Urinary bladder (tissue), 4 donors: ENCODE results near the gene AJM1. TPM values are rescaled to one million over a fixed set of nuclear protein-coding genes. Genes with fewer than 3 reads are reported as not detected.

Experiments
- DNase-seq: peaks from one replicate; pipeline ENCODE4 v3.0.0-alpha.2; 2015; ENCODE audit errors: extremely low spot score
- H3K27ac ChIP-seq: one replicate; pipeline ENCODE4 v1.5.1; 2013; ENCODE audit warnings: low read depth, mild to moderate bottlenecking, moderate library complexity
- H3K36me3 ChIP-seq: one replicate; pipeline ENCODE4 v1.6.1; 2013; ENCODE audit warnings: mild to moderate bottlenecking, moderate library complexity; ENCODE audit not compliant: insufficient read depth
- H3K4me1 ChIP-seq: one replicate; pipeline ENCODE4 v1.6.1; 2013; ENCODE audit warnings: mild to moderate bottlenecking, moderate library complexity; ENCODE audit not compliant: insufficient read depth
- H3K4me3 ChIP-seq: one replicate; pipeline ENCODE4 v1.5.1; 2013; ENCODE audit warnings: low read depth, low read length
- WGBS: extraction: QIAGEN DNeasy Blood & Tissue Kit; methylation state at CpG from one replicate; pipeline ENCODE4 v1.1.7; 2013; 5-methylcytosine and 5-hydroxymethylcytosine counted together
- polyA plus RNA-seq: library from polyadenylated mRNA; stranded (reverse); fragments of 200-250 nt; gene quantifications from one replicate; pipeline ENCODE4 v1.2.3, GENCODE V29; 2013
- total RNA-seq: library from RNA; depleted of rRNA; stranded (reverse); fragments of >200 nt; gene quantifications from one replicate; pipeline ENCODE4 v1.2.3, GENCODE V29; 2014
- donor health status: healthy with polysubstance abuse.
- donor health status: healthy.

AJM1 gene
- total and polyA plus RNA-seq, 2 donors, result 0.69 to 6.9 TPM

DNA sequence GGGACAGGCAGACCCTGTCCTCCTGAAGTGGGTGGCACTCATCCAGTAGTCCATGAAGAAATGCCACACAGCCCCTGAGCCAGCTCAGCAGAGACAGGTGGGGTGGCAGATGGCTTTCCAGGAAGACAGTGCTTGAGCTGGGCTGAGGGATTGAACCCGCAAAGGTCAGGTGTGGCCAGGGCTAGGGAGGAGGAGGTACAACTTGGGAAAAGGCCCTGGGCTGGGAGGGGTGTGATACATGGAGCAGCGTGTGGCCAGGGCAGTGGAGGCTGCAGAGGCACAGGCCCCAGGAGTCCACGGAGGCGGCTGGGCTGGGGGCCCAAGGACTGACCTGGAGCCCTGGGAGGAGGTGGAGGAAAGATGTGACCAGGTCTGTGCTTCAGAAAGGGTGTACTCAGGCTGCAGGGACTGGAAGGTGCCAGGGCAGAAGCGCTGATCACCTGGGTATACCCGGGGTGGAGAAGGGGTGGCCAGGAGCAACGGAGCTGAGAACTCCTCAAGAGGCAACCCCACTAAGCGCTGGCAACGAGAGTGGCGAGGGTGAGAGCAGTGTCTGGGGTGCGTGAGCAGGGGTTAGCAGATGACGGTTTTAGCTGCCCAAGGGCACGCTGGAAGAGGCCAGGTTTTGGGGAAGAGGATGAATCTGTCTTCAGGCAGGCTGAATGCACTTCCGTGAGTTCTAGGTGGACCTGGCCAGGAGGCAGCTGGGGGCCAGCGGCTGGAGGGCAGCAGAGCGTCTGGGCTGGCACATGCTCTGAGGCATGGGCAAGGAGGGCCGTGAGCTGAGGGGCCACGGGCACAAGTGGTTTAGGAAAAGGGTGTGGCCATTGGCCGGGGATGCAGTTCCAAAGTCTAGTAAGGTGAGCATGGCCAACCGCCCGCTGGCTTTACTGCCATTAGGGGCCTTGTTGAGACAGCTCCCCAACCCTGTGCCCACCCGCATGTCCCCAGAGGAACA is 38.4 kb upstream of the AJM1 start:
- no peak overlapping the region for H3K27ac ChIP-seq
- 93% methylated on average over 22 of the region's 22 CpGs for WGBS
- no peak for DNase-seq
- no peaks in the 10 kb centered on the region for H3K36me3 ChIP-seq
- peaks cover 1% of the 10 kb centered on the region for H3K4me1 ChIP-seq
- no peak overlapping the region for H3K4me3 ChIP-seq

DNA sequence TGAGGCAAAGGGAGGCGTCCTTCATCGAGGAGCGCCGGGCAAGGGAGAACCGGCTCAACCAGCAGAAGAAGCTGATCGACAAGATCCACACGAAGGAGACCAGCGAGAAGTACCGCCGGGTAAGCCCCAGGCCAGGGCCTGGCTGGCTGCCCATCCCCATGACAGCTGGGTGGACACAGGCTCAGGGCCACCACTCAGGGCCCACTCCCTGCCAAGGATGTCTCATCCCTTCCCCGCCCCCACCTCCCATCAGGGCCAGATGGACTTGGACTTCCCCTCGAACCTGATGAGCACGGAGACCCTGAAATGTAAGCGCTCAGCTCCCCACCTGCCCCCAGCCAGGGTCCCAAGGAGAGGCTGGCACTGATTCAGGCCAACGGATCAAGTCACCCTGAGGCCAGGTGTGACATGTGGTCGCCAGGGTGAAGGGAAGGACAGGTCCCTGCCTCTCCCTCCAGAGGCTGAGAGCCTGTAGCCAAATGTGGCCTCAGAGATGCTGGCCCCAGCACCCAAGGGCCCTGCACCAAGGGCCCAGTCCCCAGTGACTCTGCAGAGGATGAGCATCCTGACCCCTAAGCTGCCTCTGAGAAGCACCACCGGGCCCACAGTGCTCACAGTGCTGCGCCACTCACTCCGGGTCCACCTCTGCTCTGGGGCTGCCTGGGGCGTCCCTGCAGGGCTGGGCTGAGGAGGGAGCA is 37.6 kb upstream of the AJM1 start:
- H3K4me1 ChIP-seq, result peaks cover 1% of the 10 kb centered on the region
- no peak for DNase-seq
- no peak overlapping the region for H3K27ac ChIP-seq
- no peaks in the 10 kb centered on the region for H3K36me3 ChIP-seq
- no peak overlapping the region for H3K4me3 ChIP-seq
- WGBS, result 93% methylated on average over 20 of the region's 20 CpGs

DNA sequence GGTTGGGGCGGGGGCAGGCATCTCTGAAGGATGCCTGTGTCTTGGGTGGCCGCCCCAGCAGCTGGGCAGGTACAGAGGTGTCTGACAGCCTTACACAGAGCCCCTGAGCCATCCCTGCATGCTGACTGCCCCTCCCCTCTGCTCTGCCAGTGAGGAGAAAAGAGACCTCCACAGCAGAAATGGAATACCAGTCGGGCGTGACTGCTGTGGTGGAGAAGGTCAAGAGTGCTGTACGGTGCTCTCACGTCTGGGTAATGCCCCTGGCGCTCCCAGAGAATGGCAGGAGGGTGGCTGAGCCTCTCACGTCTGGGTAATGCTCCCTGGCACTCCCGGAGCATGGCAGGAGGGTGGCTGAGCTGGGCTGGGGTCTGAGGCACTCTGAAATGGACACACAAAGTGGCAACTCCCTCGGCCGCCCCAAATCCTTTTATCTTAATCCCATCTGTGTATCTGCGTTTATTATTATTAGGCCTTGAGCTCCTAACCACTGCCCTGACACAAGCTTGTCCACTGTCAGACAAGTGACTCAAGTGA is 37.0 kb upstream of the AJM1 start:
- Histone ChIP-seq H3K4me1 (peaks cover 1% of the 10 kb centered on the region), H3K4me3 (no peak overlapping the region), H3K27ac (no peak overlapping the region), H3K36me3 (no peaks in the 10 kb centered on the region)
- WGBS, result 88% methylated on average over 12 of the region's 12 CpGs
- DNase-seq, result no peak

DNA sequence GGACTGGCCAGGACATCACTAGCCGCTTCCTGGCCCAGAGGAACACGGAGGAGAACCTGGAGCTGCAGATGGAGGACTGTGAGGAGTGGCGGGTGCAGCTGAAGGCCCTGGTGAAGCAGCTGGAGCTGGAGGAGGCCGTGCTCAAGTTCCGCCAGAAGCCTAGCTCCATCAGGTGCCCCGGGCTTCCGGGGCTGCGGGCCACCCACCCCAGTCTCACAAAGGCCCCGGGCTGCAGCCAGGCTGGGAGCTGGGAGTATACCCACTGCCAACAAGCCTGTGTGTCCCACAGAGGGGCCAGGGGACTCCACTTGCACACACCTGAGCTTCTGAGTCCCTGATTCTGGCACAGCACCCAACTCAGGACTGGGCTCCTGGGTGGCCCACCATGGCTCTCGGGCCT is 36.2 kb upstream of the AJM1 start:
- no peak overlapping the region for H3K27ac ChIP-seq
- no peak for DNase-seq
- H3K4me1 ChIP-seq, result peaks cover 1% of the 10 kb centered on the region
- 97% methylated on average over 10 of the region's 10 CpGs for WGBS
- no peaks in the 10 kb centered on the region for H3K36me3 ChIP-seq
- no peak overlapping the region for H3K4me3 ChIP-seq

DNA sequence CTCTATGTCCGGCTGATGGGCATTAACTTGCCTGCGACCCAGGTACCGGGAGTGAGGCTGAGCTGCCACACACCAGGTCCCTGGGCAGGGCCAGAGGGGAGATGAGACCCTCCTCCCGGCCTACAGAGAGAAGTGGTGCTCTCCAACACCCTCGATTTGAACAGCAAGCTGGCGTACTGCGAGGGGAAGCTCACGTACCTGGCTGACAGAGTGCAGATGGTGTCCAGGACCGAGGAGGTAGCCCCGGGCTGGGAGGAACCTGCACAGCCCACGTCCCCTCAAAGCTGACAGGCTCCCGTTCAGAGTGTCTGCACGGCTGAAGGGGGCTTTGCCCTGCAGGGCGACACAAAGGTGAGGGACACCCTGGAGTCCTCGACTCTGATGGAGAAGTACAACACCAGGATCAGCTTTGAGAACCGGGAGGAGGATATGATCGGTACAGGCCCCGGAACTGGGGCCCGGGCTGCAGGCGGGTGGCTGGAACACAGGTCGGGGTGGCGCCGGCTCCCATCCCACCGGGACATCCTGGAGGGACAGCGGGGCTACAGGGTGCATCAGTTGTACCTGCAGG is 35.6 kb upstream of the AJM1 start:
- H3K4me3 ChIP-seq, result peak overlapping the region; percentile 98
- WGBS, result 69% methylated on average over 25 of the region's 25 CpGs
- no peak for DNase-seq
- H3K27ac ChIP-seq, result no peak overlapping the region
- no peaks in the 10 kb centered on the region for H3K36me3 ChIP-seq
- peaks cover 1% of the 10 kb centered on the region for H3K4me1 ChIP-seq

DNA sequence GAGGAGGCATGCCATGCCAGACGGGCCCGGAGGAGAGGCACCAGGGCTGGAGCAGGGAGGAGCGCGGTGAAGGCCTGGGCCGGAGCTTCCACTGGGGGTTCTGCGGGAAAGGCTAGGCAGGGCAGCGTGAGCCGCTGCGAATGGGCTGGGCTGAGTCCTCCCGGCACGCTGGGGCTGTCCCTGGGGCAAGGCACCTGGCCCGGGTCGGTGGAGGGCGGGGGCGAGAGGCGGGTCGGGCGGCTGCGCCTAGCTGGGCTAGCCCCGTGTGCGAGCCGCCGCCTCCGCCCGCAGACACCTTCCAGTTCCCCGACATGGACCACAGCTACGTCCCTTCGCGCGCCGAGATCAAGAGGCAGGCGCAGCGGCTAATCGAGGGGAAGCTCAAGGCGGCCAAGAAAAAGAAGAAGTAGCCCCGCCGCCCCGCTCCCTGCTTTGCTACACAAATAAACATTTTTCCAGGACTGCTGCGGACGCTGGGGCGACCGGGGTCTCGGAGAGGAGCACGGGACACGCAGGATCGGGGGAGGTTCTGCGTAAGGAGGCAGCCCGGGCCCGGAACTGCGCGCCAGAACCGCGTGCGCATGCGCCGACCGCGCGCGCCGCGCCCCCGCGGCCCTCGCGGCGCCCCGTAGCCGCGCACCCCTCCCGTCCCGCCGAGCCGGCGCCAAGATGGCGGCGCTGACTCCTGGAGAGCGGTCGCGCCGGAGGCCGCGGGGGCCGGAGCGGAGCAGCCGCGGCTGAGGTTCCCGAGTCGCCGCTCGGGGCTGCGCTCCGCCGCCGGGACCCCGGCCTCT is 34.8 kb upstream of the AJM1 start, which contains the start of gene RABL6:
RABL6 (plus strand) TSS at position 668 of the 794 bp plus-strand sequence. CDS start 249 bp downstream, outside the sequence.
- DNase-seq, result no peak
- Histone ChIP-seq H3K4me3 (peak within 1 kb of the TSS; percentile 98), H3K27ac (peak within 1 kb of the TSS; percentile 70), H3K4me1 (peaks cover 1% of the 10 kb centered on the region), H3K36me3 (no peaks in the 10 kb centered on the region)
- under 1% methylated on average over 96 of the region's 96 CpGs for WGBS

DNA sequence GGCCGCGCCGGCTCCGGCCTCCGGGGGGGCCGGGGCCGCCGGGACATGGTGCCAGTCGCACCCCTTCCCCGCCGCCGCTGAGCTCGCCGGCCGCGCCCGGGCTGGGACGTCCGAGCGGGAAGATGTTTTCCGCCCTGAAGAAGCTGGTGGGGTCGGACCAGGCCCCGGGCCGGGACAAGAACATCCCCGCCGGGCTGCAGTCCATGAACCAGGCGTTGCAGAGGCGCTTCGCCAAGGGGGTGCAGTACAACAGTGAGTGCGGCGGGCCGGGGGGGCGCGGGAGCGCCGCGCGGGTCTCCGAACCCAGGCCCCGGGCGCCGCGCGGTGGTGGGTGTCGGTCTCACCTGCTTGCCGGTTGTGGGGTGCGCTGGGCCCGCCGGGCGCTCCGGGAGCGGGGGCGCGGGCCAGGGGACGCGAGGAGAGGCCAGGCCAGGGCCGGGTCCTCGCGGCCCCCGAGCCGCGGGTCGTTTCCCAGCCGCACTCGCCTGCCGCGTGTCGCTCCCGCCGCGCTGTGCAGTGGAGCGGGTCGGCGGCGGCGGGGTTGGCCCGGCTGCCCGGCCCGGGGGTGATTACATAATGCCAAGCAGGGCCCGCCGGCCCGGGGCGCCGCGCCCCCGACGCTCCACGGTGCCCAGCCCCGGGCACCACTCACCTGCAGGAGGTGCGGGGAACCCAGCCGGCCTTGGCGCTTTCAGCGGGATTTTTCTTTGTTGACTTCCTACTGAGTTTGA is 34.0 kb upstream of the AJM1 start:
- H3K36me3 ChIP-seq, result peaks cover 3% of the 10 kb centered on the region
- WGBS, result under 1% methylated on average over 93 of the region's 93 CpGs
- DNase-seq, result no peak
- peak overlapping the region; percentile 98 for H3K4me3 ChIP-seq
- H3K27ac ChIP-seq, result peak overlapping the region; percentile 51
- peaks cover 1% of the 10 kb centered on the region for H3K4me1 ChIP-seq

DNA sequence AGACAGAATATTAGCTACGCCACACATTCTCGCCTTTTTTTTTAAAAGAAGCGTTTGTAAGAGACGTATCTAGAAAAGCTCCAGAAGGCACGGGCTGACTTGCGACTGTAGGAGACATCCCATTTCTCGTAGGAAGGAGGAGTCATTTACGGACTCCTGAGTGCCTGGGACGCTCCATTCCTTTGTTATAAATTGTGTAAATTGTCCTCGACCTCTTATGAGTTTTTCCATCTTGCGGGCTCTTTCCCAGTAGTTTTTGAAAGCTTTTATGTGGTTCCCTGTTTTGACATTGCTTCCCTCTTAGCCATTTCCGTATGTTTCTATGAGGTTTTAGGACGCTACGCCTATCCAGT is 33.5 kb upstream of the AJM1 start:
- peaks cover 1% of the 10 kb centered on the region for H3K4me1 ChIP-seq
- 8% methylated on average over 14 of the region's 14 CpGs for whole genome bisulfite sequencing
- DNase-seq, result no peak
- H3K4me3 ChIP-seq, result peak overlapping the region; percentile 98
- H3K36me3 ChIP-seq, result peaks cover 3% of the 10 kb centered on the region
- no peak overlapping the region for H3K27ac ChIP-seq

DNA sequence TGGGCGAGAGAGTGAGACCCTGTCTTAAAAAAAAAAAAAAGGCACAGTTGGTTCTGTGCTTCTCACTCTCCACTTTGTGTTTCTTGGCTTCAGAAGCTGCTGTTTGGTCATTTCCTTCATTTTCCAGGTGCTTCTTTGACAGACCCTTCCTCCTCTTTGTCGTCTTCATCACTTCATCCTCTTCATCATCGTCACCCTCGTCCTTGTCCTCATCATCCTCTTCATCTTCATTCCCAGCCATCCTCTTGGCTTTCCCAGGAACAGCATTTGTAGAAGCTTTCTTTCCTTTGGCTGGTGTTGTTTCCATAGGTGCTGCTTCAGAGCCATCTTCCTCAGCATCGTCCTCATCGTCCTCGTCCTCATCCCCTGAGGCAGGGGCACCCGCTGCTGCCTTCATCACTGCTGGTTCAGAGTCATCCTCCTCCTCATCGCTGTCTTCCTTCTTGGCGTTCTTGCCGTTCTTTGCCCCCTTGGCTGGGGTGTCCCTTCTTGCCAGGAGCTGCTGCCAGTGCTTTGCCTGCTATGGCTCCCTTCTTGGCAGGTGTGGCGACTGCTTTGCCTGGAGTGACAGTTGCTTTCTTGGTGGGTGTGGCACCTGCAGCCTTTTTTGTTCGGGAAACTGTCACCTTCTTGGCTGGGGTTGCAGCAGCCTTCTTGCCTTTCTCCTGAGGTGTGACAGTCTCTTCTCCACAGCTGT is 27.4 kb upstream of the AJM1 start:
- no peak overlapping the region for H3K27ac ChIP-seq
- WGBS, result 93% methylated on average over 13 of the region's 13 CpGs
- H3K4me3 ChIP-seq, result no peak overlapping the region
- DNase-seq, result no peak
- H3K36me3 ChIP-seq, result peaks cover 3% of the 10 kb centered on the region
- peaks cover 1% of the 10 kb centered on the region for H3K4me1 ChIP-seq

DNA sequence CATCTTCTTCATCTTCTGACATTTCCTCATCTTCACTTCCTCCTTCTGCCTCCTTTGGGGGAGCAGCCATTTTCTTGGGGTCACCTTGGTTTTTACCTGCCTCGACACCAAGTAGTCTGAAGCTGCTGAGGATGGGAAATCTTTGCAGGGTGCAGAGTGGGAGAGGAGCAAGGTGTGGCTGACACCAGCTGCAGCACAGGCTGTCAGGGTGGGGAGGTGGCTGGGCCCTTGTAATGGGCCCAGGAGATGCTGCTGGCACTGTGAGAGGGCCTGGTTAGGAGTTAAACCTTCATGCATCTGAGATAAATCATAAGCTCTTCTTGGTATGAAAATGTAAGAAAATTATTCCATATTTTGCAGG is 26.9 kb upstream of the AJM1 start:
- WGBS, result 48% methylated on average over 1 of the region's 1 CpG
- Histone ChIP-seq H3K27ac (no peak overlapping the region), H3K4me3 (no peak overlapping the region), H3K4me1 (no peaks in the 10 kb centered on the region), H3K36me3 (peaks cover 3% of the 10 kb centered on the region)
- no peak for DNase-seq

DNA sequence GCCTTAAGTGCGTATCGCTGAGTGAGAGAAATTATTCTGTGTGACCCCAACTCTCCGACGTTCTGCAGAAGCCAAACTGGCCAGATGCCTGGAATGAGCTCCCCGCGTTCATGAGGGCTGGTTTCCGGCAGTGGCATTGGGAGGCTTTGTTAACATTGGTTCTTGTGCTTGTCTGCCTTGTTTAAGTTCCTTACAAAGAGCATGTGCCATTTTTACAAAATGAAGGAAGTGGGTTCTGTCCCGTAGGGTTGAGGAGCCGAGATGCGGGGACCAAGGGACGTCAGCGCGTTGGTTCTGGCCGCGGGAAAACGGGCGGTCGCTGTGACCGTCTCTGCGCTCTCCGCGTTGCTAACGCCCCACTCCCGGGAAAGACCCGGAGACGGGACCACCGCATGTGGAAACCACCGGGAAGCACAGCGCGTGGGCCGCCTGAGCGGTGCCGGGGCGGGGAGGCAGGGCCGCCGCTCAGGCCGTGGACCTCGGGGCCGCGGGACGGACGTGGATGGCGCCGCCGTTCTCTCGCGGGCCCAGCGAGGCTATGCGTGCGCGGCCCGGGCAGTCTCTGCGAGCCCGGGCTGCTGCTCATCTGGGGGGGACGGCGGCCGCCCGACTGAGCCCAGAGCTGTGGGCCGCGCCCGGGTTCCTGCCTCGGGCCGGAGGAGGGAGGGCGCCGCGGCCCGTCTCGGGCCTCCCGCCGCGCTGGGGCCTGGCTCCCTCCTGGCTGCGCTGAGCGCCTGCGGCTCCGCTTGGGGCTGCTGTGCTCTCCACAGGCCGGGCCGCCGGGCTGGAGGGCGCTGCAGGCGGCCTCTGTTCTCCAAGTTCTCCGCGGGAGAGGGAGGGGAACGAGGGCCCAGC is 21.1 kb upstream of the AJM1 start:
- 10% methylated on average over 83 of the region's 83 CpGs for WGBS
- H3K4me1 ChIP-seq, result no peaks in the 10 kb centered on the region
- no peak overlapping the region for H3K27ac ChIP-seq
- H3K36me3 ChIP-seq, result no peaks in the 10 kb centered on the region
- no peak for DNase-seq
- peak overlapping the region; percentile 28 for H3K4me3 ChIP-seq
